ENCODE results near the gene SYCN. TPM values are rescaled to one million over a fixed set of nuclear protein-coding genes. Genes with fewer than 3 reads are reported as not detected.

SYCN gene
- total RNA-seq, 1 experiment from 2014 or later = not detected

GRCh38 chr19:39237200-39238184 is 33.4 kb upstream of the SYCN start:
- TF ChIP-seq, protein P1, sequence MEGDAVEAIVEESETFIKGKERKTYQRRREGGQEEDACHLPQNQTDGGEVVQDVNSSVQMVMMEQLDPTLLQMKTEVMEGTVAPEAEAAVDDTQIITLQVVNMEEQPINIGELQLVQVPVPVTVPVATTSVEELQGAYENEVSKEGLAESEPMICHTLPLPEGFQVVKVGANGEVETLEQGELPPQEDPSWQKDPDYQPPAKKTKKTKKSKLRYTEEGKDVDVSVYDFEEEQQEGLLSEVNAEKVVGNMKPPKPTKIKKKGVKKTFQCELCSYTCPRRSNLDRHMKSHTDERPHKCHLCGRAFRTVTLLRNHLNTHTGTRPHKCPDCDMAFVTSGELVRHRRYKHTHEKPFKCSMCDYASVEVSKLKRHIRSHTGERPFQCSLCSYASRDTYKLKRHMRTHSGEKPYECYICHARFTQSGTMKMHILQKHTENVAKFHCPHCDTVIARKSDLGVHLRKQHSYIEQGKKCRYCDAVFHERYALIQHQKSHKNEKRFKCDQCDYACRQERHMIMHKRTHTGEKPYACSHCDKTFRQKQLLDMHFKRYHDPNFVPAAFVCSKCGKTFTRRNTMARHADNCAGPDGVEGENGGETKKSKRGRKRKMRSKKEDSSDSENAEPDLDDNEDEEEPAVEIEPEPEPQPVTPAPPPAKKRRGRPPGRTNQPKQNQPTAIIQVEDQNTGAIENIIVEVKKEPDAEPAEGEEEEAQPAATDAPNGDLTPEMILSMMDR (IDR thresholded peaks at IDR 0.05; ENCODE audit: insufficient read depth in 1 of 2, low read depth in 1 of 2, low read length in 1 of 2, severe bottlenecking in 1 of 2, unreplicated experiment in 1 of 2) = no peak
- Mint-ChIP-seq H3K4me1 (ENCODE audit: low read depth, unreplicated experiment) (peaks cover 20% of the 10 kb centered on the region), H3K27ac (ENCODE audit: unreplicated experiment) (peak overlapping the region; percentile 92), H3K36me3 (ENCODE audit: insufficient read depth, unreplicated experiment) (no peaks in the 10 kb centered on the region), H3K27me3 (ENCODE audit: insufficient read depth, unreplicated experiment) (no peaks in the 10 kb centered on the region), H3K4me3 (ENCODE audit: unreplicated experiment) (peak overlapping the region; percentile 61), H3K9me3 (ENCODE audit: unreplicated experiment) (no peaks in the 10 kb centered on the region)
- H3K27me3 ChIP-seq (replicated peaks; ENCODE audit: control insufficient read depth, insufficient read depth, low read length) = no peaks in the 10 kb centered on the region
- no peaks in the 10 kb centered on the region for H3K36me3 ChIP-seq (ENCODE audit: control insufficient read depth, insufficient read depth, low read length)
- intact Hi-C loops (cut with micrococcal nuclease; ENCODE audit: unreplicated experiment) = no loop called here
- no peaks in the 10 kb centered on the region for H3K9me3 ChIP-seq
- CTCF ChIA-PET = interaction anchor here (0.6 to 1.2 kb wide), 6 partner anchors 9 to 91 kb away, joined by 3 to 8 read pairs (median 4); no protein-coding TSS in a partner anchor
- BruUV-seq (replicated peaks) = TSS peak; percentile 64
- peaks cover 16% of the 10 kb centered on the region for H3K4me1 ChIP-seq
- H3K4me3 ChIP-seq (ENCODE audit: low read depth, low read length) = no peak overlapping the region
- POLR2A ChIA-PET = no interaction called here
- peak; percentile 91 to 96 for DNase-seq

DNA sequence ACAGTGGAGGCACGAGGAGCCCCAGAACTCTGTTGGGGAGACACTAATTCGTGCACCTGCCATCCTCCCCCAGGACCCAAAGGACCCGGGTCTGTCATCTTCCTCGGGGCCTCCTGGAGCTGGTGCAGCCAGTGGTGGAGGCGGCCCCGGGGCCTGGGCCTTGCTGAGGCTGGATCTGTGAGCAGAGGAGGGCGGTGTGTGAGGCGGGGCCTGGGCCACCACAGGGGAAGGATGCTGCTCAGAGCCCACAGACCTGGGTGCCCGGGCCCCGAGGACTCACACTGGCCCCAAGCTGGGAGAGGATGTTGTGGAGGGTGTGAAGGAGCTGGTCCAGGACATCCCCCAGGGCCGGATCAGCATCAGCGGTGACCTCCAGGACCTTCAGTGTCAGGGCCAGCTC is 32.5 kb upstream of the SYCN start:
- no TSS peak for BruUV-seq (replicated peaks)
- Histone ChIP-seq H3K4me3 (ENCODE audit: low read depth, low read length) (no peak overlapping the region), H3K9me3 (no peaks in the 10 kb centered on the region), H3K27me3 (replicated peaks; ENCODE audit: control insufficient read depth, insufficient read depth, low read length) (no peaks in the 10 kb centered on the region), H3K4me1 (peaks cover 16% of the 10 kb centered on the region), H3K36me3 (ENCODE audit: control insufficient read depth, insufficient read depth, low read length) (no peaks in the 10 kb centered on the region)
- Mint-ChIP-seq H3K9me3 (ENCODE audit: unreplicated experiment) (no peaks in the 10 kb centered on the region), H3K27me3 (ENCODE audit: insufficient read depth, unreplicated experiment) (no peaks in the 10 kb centered on the region), H3K27ac (ENCODE audit: unreplicated experiment) (peak overlapping the region; percentile 73), H3K36me3 (ENCODE audit: insufficient read depth, unreplicated experiment) (no peaks in the 10 kb centered on the region), H3K4me3 (ENCODE audit: unreplicated experiment) (no peak overlapping the region), H3K4me1 (ENCODE audit: low read depth, unreplicated experiment) (peaks cover 20% of the 10 kb centered on the region)
- CTCF ChIA-PET = interaction anchor here (0.9 kb wide), 1 partner anchor 92 kb away, joined by 3 read pairs; no protein-coding TSS in a partner anchor
- intact Hi-C loops (cut with micrococcal nuclease; ENCODE audit: unreplicated experiment) = no loop called here
- TF ChIP-seq, protein P1 (IDR thresholded peaks at IDR 0.05; ENCODE audit: insufficient read depth in 1 of 2, low read depth in 1 of 2, low read length in 1 of 2, severe bottlenecking in 1 of 2, unreplicated experiment in 1 of 2) = no peak
- POLR2A ChIA-PET = no interaction called here
- no peak for DNase-seq

DNA sequence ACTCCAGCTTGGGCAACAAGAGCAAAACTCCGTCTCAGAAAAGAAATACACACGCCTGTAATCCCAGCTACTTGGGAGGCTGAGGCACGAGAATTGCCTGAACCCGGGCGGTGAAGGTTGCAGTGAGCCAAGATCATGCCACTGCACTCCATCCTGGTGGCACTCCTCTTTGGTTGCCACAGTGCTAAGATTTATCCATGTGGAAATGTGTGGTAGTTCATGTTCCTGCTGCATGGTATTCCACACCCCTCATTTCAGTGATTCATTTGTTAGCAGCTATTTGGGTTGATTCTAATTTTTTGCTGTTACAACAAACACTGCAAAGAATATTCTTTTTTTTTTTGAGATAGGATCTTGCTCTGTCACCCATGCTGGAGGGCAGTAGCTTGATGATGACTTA is 28.6 kb upstream of the SYCN start:
- POLR2A ChIA-PET = no interaction called here
- BruUV-seq (replicated peaks) = no TSS peak

More for the DNA sequence above, 28.6 kb upstream of the SYCN start:
- no peak for DNase-seq
- H3K36me3 Mint-ChIP-seq (ENCODE audit: insufficient read depth, unreplicated experiment) = no peaks in the 10 kb centered on the region
- Histone ChIP-seq H3K4me1 (peaks cover 6% of the 10 kb centered on the region), H3K27me3 (replicated peaks; ENCODE audit: control insufficient read depth, insufficient read depth, low read length) (no peaks in the 10 kb centered on the region), H3K4me3 (ENCODE audit: low read depth, low read length) (no peak overlapping the region), H3K9me3 (no peaks in the 10 kb centered on the region), H3K36me3 (ENCODE audit: control insufficient read depth, insufficient read depth, low read length) (no peaks in the 10 kb centered on the region)
- H3K4me1 Mint-ChIP-seq (ENCODE audit: low read depth, unreplicated experiment) = peaks cover 13% of the 10 kb centered on the region
- H3K27me3 Mint-ChIP-seq (ENCODE audit: insufficient read depth, unreplicated experiment) = no peaks in the 10 kb centered on the region
- intact Hi-C loops (cut with micrococcal nuclease; ENCODE audit: unreplicated experiment) = no loop called here
- no peaks in the 10 kb centered on the region for H3K9me3 Mint-ChIP-seq (ENCODE audit: unreplicated experiment)
- CTCF ChIA-PET = interaction anchor here (0.6 kb wide), 1 partner anchor 14 kb away, joined by 3 read pairs; no protein-coding TSS in a partner anchor
- TF ChIP-seq, protein P1 (IDR thresholded peaks at IDR 0.05; ENCODE audit: insufficient read depth in 1 of 2, low read depth in 1 of 2, low read length in 1 of 2, severe bottlenecking in 1 of 2, unreplicated experiment in 1 of 2) = no peak
- H3K4me3 Mint-ChIP-seq (ENCODE audit: unreplicated experiment) = no peak overlapping the region
- H3K27ac Mint-ChIP-seq (ENCODE audit: unreplicated experiment) = no peak overlapping the region

Data from Caco-2 (cell line).